HepG2 (cell line): ENCODE data around the gene POMT1. TPM values are rescaled to one million over a fixed set of nuclear protein-coding genes. Genes with fewer than 3 reads are reported as not detected.

Experiments
- ARID4A ChIP-seq: sonication (generic); formaldehyde crosslinking; IDR thresholded peaks from 2 replicates; pipeline ENCODE4 v1.5.0; 2020; ENCODE audit warnings: mild to moderate bottlenecking, missing genetic modification reagents, borderline replicate concordance
- ARNT2 ChIP-seq: sonication (generic); formaldehyde crosslinking; IDR thresholded peaks from 2 replicates; pipeline ENCODE4 v1.8.0; 2022; ENCODE audit warnings: mild to moderate bottlenecking, low read depth, missing genetic modification reagents, moderate library complexity
- CSRNP2 ChIP-seq: sonication (generic); formaldehyde crosslinking; conservative IDR thresholded peaks from 2 replicates; pipeline ENCODE4 v1.8.0; 2022; ENCODE audit warnings: low read depth, missing genetic modification reagents
- E2F2 ChIP-seq: sonication (generic); formaldehyde crosslinking; IDR thresholded peaks from 2 replicates; pipeline ENCODE4 v1.4.0; 2020; ENCODE audit warnings: missing genetic modification reagents, borderline replicate concordance
- FOSL2 ChIP-seq: sonication (generic); formaldehyde crosslinking; IDR thresholded peaks from 2 replicates; pipeline ENCODE4 v1.4.0; 2020; ENCODE audit warnings: missing genetic modification reagents
- HNRNPL ChIP-seq: fragments of 200-400 bp; formaldehyde crosslinking; IDR thresholded peaks from 2 replicates; pipeline ENCODE4 v1.6.1; 2017; ENCODE audit warnings: mild to moderate bottlenecking, low read depth, low read length
- MTF2 ChIP-seq: sonication (generic); formaldehyde crosslinking; IDR thresholded peaks from 2 replicates; pipeline ENCODE4 v1.5.0; 2020; ENCODE audit warnings: missing genetic modification reagents, borderline replicate concordance
- NCOR1 ChIP-seq: fragments of 200-600 bp; sonication (generic); IDR thresholded peaks from 2 replicates; pipeline ENCODE4 v1.7.0; 2017; ENCODE audit warnings: antibody characterized with exemption, low read length, borderline replicate concordance
- PHF20 ChIP-seq: sonication (generic); formaldehyde crosslinking; IDR thresholded peaks from 2 replicates; pipeline ENCODE4 v1.5.0; 2020; ENCODE audit warnings: mild to moderate bottlenecking, missing genetic modification reagents
- PHF8 ChIP-seq: sonication (generic); formaldehyde crosslinking; IDR thresholded peaks from 2 replicates; pipeline ENCODE4 v1.5.0; 2020; ENCODE audit warnings: missing genetic modification reagents
- TFDP2 ChIP-seq: sonication (generic); formaldehyde crosslinking; IDR thresholded peaks from 2 replicates; pipeline ENCODE4 v1.4.0; 2020; ENCODE audit warnings: missing genetic modification reagents
- TRIM22 ChIP-seq: fragments of 450-650 bp; IDR thresholded peaks from 2 replicates; pipeline ENCODE4 v1.6.1; 2017
- ZNF570 ChIP-seq: sonication (generic); formaldehyde crosslinking; IDR thresholded peaks from 2 replicates; pipeline ENCODE4 v1.4.0; 2020; ENCODE audit warnings: mild to moderate bottlenecking, missing genetic modification reagents, borderline replicate concordance
- ZNF704 ChIP-seq: sonication (generic); formaldehyde crosslinking; IDR thresholded peaks from 2 replicates; pipeline ENCODE4 v1.8.1; 2023; ENCODE audit warnings: mild to moderate bottlenecking, inconsistent platforms, moderate library complexity, missing genetic modification reagents, borderline replicate concordance
- ZSCAN29 ChIP-seq: sonication (generic); formaldehyde crosslinking; conservative IDR thresholded peaks from 2 replicates; pipeline ENCODE4 v1.4.0; 2020; ENCODE audit warnings: mild to moderate bottlenecking, missing genetic modification reagents
- polyA plus RNA-seq, 8 experiments: library from polyadenylated mRNA; depleted of rRNA in 3 of 8; stranded (reverse) in 7 of 8; unstranded in 1 of 8; fragments of >200 nt; fragmentation: Illumina TruSeq in 4 of 8; extraction: Trizol in 4 of 8; gene quantifications; 2 replicates each; pipeline versions ENCODE4 v1.2.1 to v1.2.3, GENCODE V29; 2011 to 2016; ENCODE audit warnings: low read depth in 4 of 8, missing spikeins in 1 of 8, mixed read lengths in 1 of 8; ENCODE audit not compliant: insufficient read depth in 1 of 8
- total RNA-seq, 5 experiments: library from RNA; depleted of rRNA; stranded (reverse); fragments of >200 nt; fragmentation: Illumina TruSeq; extraction: Trizol; gene quantifications; 2 replicates each; pipeline ENCODE4 v1.2.3, GENCODE V29; 2016; ENCODE audit warnings: low read depth in 1 of 5

The POMT1 gene
- total and polyA plus RNA-seq, 2 of the 13 experiments (the other 11 are each of a cell fraction or from before 2014, with no cell fraction given), result 21.6 to 22.7 TPM

GRCh38 chr9:131545003-131545785 lies 42.5 kb downstream of the POMT1 start, which contains the start of gene PRRT1B (continued):
- no peak for TF ChIP-seq TRIM22
- no peak for TF ChIP-seq ZNF704 (CRISPR knock-in tag)
- peak; percentile 83; the same call in 1 of the 2 replicates for TF ChIP-seq ARID4A (CRISPR knock-in tag)
- TF ChIP-seq TFDP2 (CRISPR knock-in tag), result peak; percentile 55; the same call in 1 of the 2 replicates
- peak; percentile 55; the same call in 1 of the 2 replicates for TF ChIP-seq ZSCAN29 (CRISPR knock-in tag)
- 0 out of 2 replicates have a peak, but pooled peaks have one; percentile 60 for TF ChIP-seq HNRNPL
- TF ChIP-seq MTF2 (CRISPR knock-in tag), result peak; percentile 66; the same call in 1 of the 2 replicates
- peak; percentile 51; the same call in 1 of the 2 replicates for TF ChIP-seq NCOR1
- no peak for TF ChIP-seq CSRNP2 (CRISPR knock-in tag)
- TF ChIP-seq FOSL2 (CRISPR knock-in tag), result peak; percentile 47; the same call in 1 of the 2 replicates
- TF ChIP-seq PHF8 (CRISPR knock-in tag), result 0 out of 2 replicates have a peak, but pooled peaks have one; percentile 23
- 0 out of 2 replicates have a peak, but pooled peaks have one; percentile 43 for TF ChIP-seq E2F2 (CRISPR knock-in tag)
- TF ChIP-seq ZNF570 (CRISPR knock-in tag), result no peak
- TF ChIP-seq ARNT2 (CRISPR knock-in tag), result peak; percentile 68; the same call in 1 of the 2 replicates
- TF ChIP-seq PHF20 (CRISPR knock-in tag), result no peak
